Heart left ventricle (tissue), 13 donors: ENCODE results near the gene REM2.

Experiments used
- CTCF ChIP-seq, 12 donors: fragments of 200-600 bp; sonication (generic) in 4 of 12; IDR thresholded peaks; one replicate each; pipeline versions ENCODE4 v1.5.0 to v1.8.0; 2018 to 2022; ENCODE audit warnings: antibody characterized with exemption in 12 of 12, mild to moderate bottlenecking in 5 of 12
- POLR2A ChIP-seq, 2 donors: fragments of 450-650 bp; IDR thresholded peaks; one replicate each; pipeline ENCODE4 v1.6.1; 2017; ENCODE audit warnings: antibody characterized with exemption in 2 of 2, mild to moderate bottlenecking in 2 of 2, moderate library complexity in 2 of 2
- donor health status: ischemic (EF 13 %, LVEDD 7.1; RV severe dilation, severe dysfunction).
- donor health status: DM: no; HTN: yes; CAD: no.
- donor health status: DM: no; HTN: no; CAD: no.
- donor health status: ischemic (EF 25% LVEDD 6.9; RV normal size, moderate dysfunction).
- donor health status: ischemic (EF 25% LVEDD 5.7; RV mildly dilated, moderate dysfunction).
- donor health status: ischemic (EF 35%, LVEDD 5.7; RV mildly dilated, moderate dysfunction).
- donor health status: nonischemic (EF 11% LVEDD 7.7; RV severe dilation, severe dysfunction).
- donor health status: DM: yes; HTN: yes; CAD: no.
- donor health status: PGD.
- donor health status: ischemic (EF 29% LVEDD 5.4; RV normal size, mild dysfunction).
- donor health status: nonischemic (EF 23%, LVEDD 6.1; RV moderate dilation, normal function).

- no peak for TF ChIP-seq CTCF (IDR thresholded peaks at IDR 0.05)
- TF ChIP-seq POLR2A (IDR thresholded peaks at IDR 0.05) = no peak
Observed at GRCh38 chr14:22878271-22879246, 4.5 kb upstream of the REM2 start.
